ENCODE data around the gene ENDOV. TPM values are rescaled to one million over a fixed set of nuclear protein-coding genes. Genes with fewer than 3 reads are reported as not detected.

Gene ENDOV
- total RNA-seq, 1 experiment from 2014 or later, result 45.6 TPM

- TF ChIP-seq YY1 (IDR thresholded peaks at IDR 0.05; ENCODE audit: extremely low read depth, insufficient replicate concordance, low read depth, low read length) (no peak), CTCF (IDR thresholded peaks at IDR 0.05 in 2 of 3, conservative IDR thresholded peaks at IDR 0.05 in 1 of 3; ENCODE audit: borderline replicate concordance in 1 of 3, insufficient read depth in 1 of 3, low read depth in 2 of 3, low read length in 2 of 3) (no peak), SIN3A (IDR thresholded peaks at IDR 0.05; ENCODE audit: low read depth) (no peak), ELF1 (IDR thresholded peaks at IDR 0.05; ENCODE audit: borderline replicate concordance, low read depth) (no peak), ZFX (IDR thresholded peaks at IDR 0.05) (no peak), POLR2A (IDR thresholded peaks at IDR 0.05; ENCODE audit: borderline replicate concordance, extremely low read depth, insufficient read depth, insufficient read length) (no peak), ATF3 (IDR thresholded peaks at IDR 0.05) (no peak), ZNF274 (IDR thresholded peaks at IDR 0.05; ENCODE audit: low read depth, low read length) (no peak), FOSL1 (IDR thresholded peaks at IDR 0.05; ENCODE audit: low read depth) (no peak), SRF (IDR thresholded peaks at IDR 0.05; ENCODE audit: low read depth) (no peak), CEBPB (IDR thresholded peaks at IDR 0.05; ENCODE audit: low read depth) (no peak), RAD21 (IDR thresholded peaks at IDR 0.05; ENCODE audit: low read depth) (no peak), CBX3 (IDR thresholded peaks at IDR 0.05; ENCODE audit: low read depth) (no peak)
Observed at GRCh38 chr17:80480248-80480647, 65.3 kb downstream of the ENDOV start (continued).

GRCh38 chr17:80481284-80482057, 66.5 kb downstream of the ENDOV start:
- no peaks in the 10 kb centered on the region for H3K27me3 ChIP-seq (ENCODE audit: insufficient read depth, low read length)
- peak overlapping the region; percentile 32 for H3K4me2 ChIP-seq (ENCODE audit: low read length)
- no peaks in the 10 kb centered on the region for H3K9me2 ChIP-seq (ENCODE audit: insufficient read depth)
- intact Hi-C loops (cut with micrococcal nuclease), result no loop called here
- RAD21 ChIA-PET (ENCODE audit: low non-redundant PET in 1 of 2, low total read pairs in 2 of 2, uncharacterized antibody in 2 of 2, unreplicated experiment in 2 of 2), result interaction anchor here in 1 of 2 experiments (0.7 kb wide), 1 partner anchor 54 kb away, joined by 3 read pairs; no protein-coding TSS in a partner anchor
- H3K79me2 ChIP-seq (ENCODE audit: insufficient read depth, low read length), result no peaks in the 10 kb centered on the region
- H3K4me3 ChIP-seq (replicated peaks in 1 of 2; ENCODE audit: low read depth in 1 of 2, low read length in 2 of 2), result no peak overlapping the region
- H4K20me1 ChIP-seq (ENCODE audit: insufficient read depth), result no peaks in the 10 kb centered on the region
- no peaks in the 10 kb centered on the region for H3K36me3 ChIP-seq (ENCODE audit: control insufficient read depth in 1 of 2, insufficient read depth in 2 of 2, low read length in 2 of 2)
- no peak overlapping the region for H2AFZ ChIP-seq (ENCODE audit: low read depth, low read length, poor library complexity, severe bottlenecking)
- H3K9ac ChIP-seq (ENCODE audit: low read length), result no peak overlapping the region
- DNase-seq (ENCODE audit: low read depth, low spot score), result no peak
- H3K9me3 ChIP-seq (ENCODE audit: control insufficient read depth in 1 of 2, insufficient read depth in 1 of 2, low read depth in 1 of 2, low read length in 2 of 2), result no peaks in the 10 kb centered on the region
- peaks cover 7 to 20% of the 10 kb centered on the region in 2 experiments; a peak in 3 of 4 replicates for H3K4me1 ChIP-seq (ENCODE audit: control insufficient read depth in 1 of 2, insufficient read depth in 2 of 2, low read length in 2 of 2)
- no TSS peak for BruUV-seq (replicated peaks)
- CTCF ChIA-PET, result no interaction called here
- TF ChIP-seq ZFX (IDR thresholded peaks at IDR 0.05) (no peak), CEBPB (IDR thresholded peaks at IDR 0.05; ENCODE audit: low read depth) (no peak)
- ATAC-seq, result 0 out of 2 replicates have a peak, but pooled peaks have one; percentile 26
- no peak overlapping the region; the same call in 1 of the 2 replicates for H3K27ac ChIP-seq (ENCODE audit: low read depth, low read length)
- POLR2A ChIA-PET, result no interaction called here

All from HCT116 (cell line).